K562 (cell line): ENCODE data around the gene CNTRL. TPM values are rescaled to one million over a fixed set of nuclear protein-coding genes. Genes with fewer than 3 reads are reported as not detected.
A peak's percentile ranks its signal among the peaks of the same experiment; 100 is the strongest.

Experiments
- ARID2 ChIP-seq: fragments of 450-650 bp; IDR thresholded peaks from 2 replicates; pipeline ENCODE4 v1.6.1; 2017; ENCODE audit warnings: antibody characterized with exemption, mild to moderate bottlenecking
- ATF1 ChIP-seq, 2 experiments: fragments of 450-650 bp in 1 of 2; IDR thresholded peaks; 2 replicates each; pipeline ENCODE4 v1.6.1; 2016; ENCODE audit warnings: missing compliant biosample characterization in 1 of 2, missing genetic modification characterization in 1 of 2
- CTBP1 ChIP-seq: fragments of 450-650 bp; IDR thresholded peaks from 2 replicates; pipeline ENCODE4 v1.6.1; 2016; ENCODE audit warnings: borderline replicate concordance
- DEAF1 ChIP-seq: fragments of 450-650 bp; formaldehyde crosslinking; IDR thresholded peaks from 2 replicates; pipeline ENCODE4 v1.4.0; 2020; ENCODE audit warnings: mild to moderate bottlenecking, moderate library complexity
- ETV1 ChIP-seq: fragments of 450-650 bp; conservative IDR thresholded peaks from 2 replicates; pipeline ENCODE4 v1.6.1; 2016; ENCODE audit warnings: missing genetic modification characterization, control low read depth, low read depth, missing compliant biosample characterization
- HBP1 ChIP-seq: fragments of 450-650 bp; formaldehyde crosslinking; IDR thresholded peaks from 2 replicates; pipeline ENCODE4 v1.4.0; 2022; ENCODE audit warnings: missing genetic modification characterization
- HDAC8 ChIP-seq: fragments of 450-650 bp; IDR thresholded peaks from 2 replicates; pipeline ENCODE4 v1.6.1; 2016; ENCODE audit warnings: mild to moderate bottlenecking, missing genetic modification characterization, moderate library complexity, missing compliant biosample characterization
- LEF1 ChIP-seq: fragments of 450-650 bp; IDR thresholded peaks from 2 replicates; pipeline ENCODE4 v1.6.1; 2016; ENCODE audit warnings: mild to moderate bottlenecking
- MLX ChIP-seq, 2 experiments: fragments of 450-650 bp in 1 of 2; sonication (generic) in 1 of 2; formaldehyde crosslinking; conservative IDR thresholded peaks; 2 replicates each; pipeline versions ENCODE4 v1.4.0 to v1.8.1; 2020 to 2022; ENCODE audit warnings: mild to moderate bottlenecking in 1 of 2, missing genetic modification reagents in 1 of 2
- PHB2 ChIP-seq: fragments of 450-650 bp; IDR thresholded peaks from 2 replicates; pipeline ENCODE4 v1.6.1; 2017; ENCODE audit warnings: low read depth
- POLR2AphosphoS2 ChIP-seq: IDR thresholded peaks from 2 replicates; pipeline ENCODE4 v1.6.1; 2012; ENCODE audit warnings: low read length, improper control_type of control experiment
- SMAD1 ChIP-seq: fragments of 150-350 bp; IDR thresholded peaks from 2 replicates; pipeline ENCODE4 v1.6.1; 2014; ENCODE audit warnings: low read length, low read depth; ENCODE audit not compliant: partially characterized antibody
- SMAD2 ChIP-seq: fragments of 150-350 bp; IDR thresholded peaks from 2 replicates; pipeline ENCODE4 v1.6.1; 2014; ENCODE audit warnings: low read depth, mild to moderate bottlenecking, low read length
- TEAD4 ChIP-seq, 2 experiments: sonication (generic) in 1 of 2; formaldehyde crosslinking in 1 of 2; IDR thresholded peaks; 2 replicates each; pipeline versions ENCODE4 v1.6.1 to v1.8.0; 2012 to 2022; ENCODE audit warnings: borderline replicate concordance in 1 of 2, inconsistent platforms in 1 of 2, low read length in 1 of 2, mild to moderate bottlenecking in 1 of 2, missing genetic modification reagents in 1 of 2
- TFE3 ChIP-seq: fragments of 450-650 bp; formaldehyde crosslinking; IDR thresholded peaks from 2 replicates; pipeline ENCODE4 v1.4.0; 2020; ENCODE audit warnings: mild to moderate bottlenecking, mixed read lengths
- ZNF133 ChIP-seq: fragments of 250-450 bp; sonication (Bioruptor Pico); IDR thresholded peaks from 2 replicates; pipeline ENCODE4 v1.4.0; 2020; ENCODE audit warnings: mild to moderate bottlenecking
- ZNF24 ChIP-seq: fragments of 450-650 bp; IDR thresholded peaks from 2 replicates; pipeline ENCODE4 v1.6.1; 2016
- ZNF277 ChIP-seq: fragments of 250-450 bp; sonication (Bioruptor Pico); IDR thresholded peaks from 2 replicates; pipeline ENCODE4 v1.8.0; 2022; ENCODE audit warnings: inconsistent platforms, mild to moderate bottlenecking, moderate library complexity, borderline replicate concordance
- ZNF398 ChIP-seq: fragments of 250-450 bp; sonication (Bioruptor Pico); IDR thresholded peaks from 2 replicates; pipeline ENCODE4 v1.8.0; 2021; ENCODE audit warnings: moderate library complexity, mild to moderate bottlenecking, inconsistent platforms
- ZNF431 ChIP-seq: sonication (generic); formaldehyde crosslinking; IDR thresholded peaks from 2 replicates; pipeline ENCODE4 v1.8.0; 2022; ENCODE audit warnings: mild to moderate bottlenecking, missing genetic modification reagents
- polyA plus RNA-seq, 8 experiments: library from polyadenylated mRNA; depleted of rRNA in 4 of 8; stranded (reverse) in 5 of 8; unstranded in 3 of 8; fragments of >200 nt; fragmentation: Nextera tagmentation in 2 of 8; fragmentation: Illumina TruSeq in 1 of 8; extraction: Ambion mirVana in 2 of 8; extraction: Trizol in 1 of 8; gene quantifications; 2 replicates each; pipeline versions ENCODE4 v1.2.1 to v1.2.3, GENCODE V29; 2011 to 2014; ENCODE audit warnings: inconsistent platforms in 1 of 8, missing spikeins in 1 of 8
- total RNA-seq, 7 experiments: library from RNA; depleted of rRNA in 6 of 7; stranded (reverse); fragments of >200 nt in 6 of 7; fragmentation: Illumina TruSeq in 2 of 7; extraction: Trizol in 2 of 7; gene quantifications; 2 replicates each; pipeline versions ENCODE4 v1.2.1 to v1.2.3, GENCODE V29; 2011 to 2021; ENCODE audit warnings: low replicate concordance in 1 of 7

The CNTRL gene
- total and polyA plus RNA-seq, 9 of the 15 experiments (the other 6 are each of a cell fraction or from before 2014, with no cell fraction given), result 9.2 to 28.9 (median 20.5) TPM

- TF ChIP-seq HBP1 (CRISPR knock-in tag) (no peak), DEAF1 (no peak), ZNF277 (no peak), PHB2 (no peak), ZNF24 (no peak), TEAD4 (IDR thresholded peaks at IDR 0.05; ENCODE audit: low read length) (peak; percentile 94), TEAD4 (CRISPR knock-in tag; IDR thresholded peaks at IDR 0.05; ENCODE audit: borderline replicate concordance) (no peak), POLR2AphosphoS2 (no peak), CTBP1 (peak; percentile 96), SMAD2 (no peak), MLX (CRISPR knock-in tag; conservative IDR thresholded peaks at IDR 0.05) (no peak), ZNF133 (CRISPR knock-in tag) (no peak), LEF1 (0 out of 2 replicates have a peak, but pooled peaks have one; percentile 64), HDAC8 (no peak), ETV1 (tag) (no peak), SMAD1 (no peak), ZNF398 (CRISPR knock-in tag) (no peak), TFE3 (CRISPR knock-in tag) (no peak), ZNF431 (CRISPR knock-in tag) (no peak), ATF1 (CRISPR knock-in tag; IDR thresholded peaks at IDR 0.05) (no peak), ATF1 (tag; IDR thresholded peaks at IDR 0.05) (no peak), ARID2 (no peak)
Observed at GRCh38 chr9:121154782-121155181, 80.0 kb downstream of the CNTRL start (continued).
